Measurements from ENCODE around the gene FOXP3. TPM values are rescaled to one million over a fixed set of nuclear protein-coding genes. Genes with fewer than 3 reads are reported as not detected.

Gene FOXP3
- total RNA-seq, 1 experiment from 2014 or later = not detected

DNA sequence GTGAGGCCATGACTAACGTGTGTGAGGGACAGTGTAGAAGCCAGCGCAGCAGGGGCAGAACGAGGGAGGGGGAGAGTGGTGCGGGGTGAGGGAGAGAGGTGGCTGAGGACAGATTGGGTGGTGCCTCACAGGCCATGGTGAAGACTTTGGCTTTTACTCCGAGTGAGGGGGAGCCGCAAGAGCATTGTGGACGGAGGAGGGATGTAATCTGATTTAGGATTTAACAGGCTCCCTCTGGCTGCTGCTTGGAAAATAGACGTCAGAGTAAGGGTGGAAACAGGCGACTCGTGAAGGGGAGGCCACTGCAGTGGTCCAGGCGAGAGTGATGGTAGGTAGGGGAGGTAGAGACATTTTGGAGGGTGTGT lies 18.1 kb upstream of the FOXP3 start:
- Histone ChIP-seq H3K4me1 (ENCODE audit: insufficient read depth, low read length, poor library complexity, severe bottlenecking) (no peaks in the 10 kb centered on the region), H3K27ac (ENCODE audit: low read depth, low read length, poor library complexity, severe bottlenecking) (no peak overlapping the region), H3K4me3 (ENCODE audit: low read depth, low read length, poor library complexity, severe bottlenecking) (no peak overlapping the region), H3K9me3 (ENCODE audit: low read depth, low read length, poor library complexity, severe bottlenecking) (no peaks in the 10 kb centered on the region), H3K36me3 (ENCODE audit: insufficient read depth, low read length, poor library complexity, severe bottlenecking) (no peaks in the 10 kb centered on the region), H3K27me3 (replicated peaks; ENCODE audit: insufficient read depth, low read depth, low read length, poor library complexity) (no peaks in the 10 kb centered on the region)
- ChIA-PET CTCF (interaction anchor here (0.7 to 1.0 kb wide), 2 partner anchors 13 to 127 kb away, joined by 3 read pairs; no protein-coding TSS in a partner anchor), POLR2A (ENCODE audit: low non-redundant PET) (no interaction called here)
- BruUV-seq (replicated peaks) = no TSS peak
- peak; percentile 35 for DNase-seq (ENCODE audit: low spot score)
- intact Hi-C loops (cut with micrococcal nuclease; ENCODE audit: unreplicated experiment) = no loop called here
- TF ChIP-seq, protein P1, sequence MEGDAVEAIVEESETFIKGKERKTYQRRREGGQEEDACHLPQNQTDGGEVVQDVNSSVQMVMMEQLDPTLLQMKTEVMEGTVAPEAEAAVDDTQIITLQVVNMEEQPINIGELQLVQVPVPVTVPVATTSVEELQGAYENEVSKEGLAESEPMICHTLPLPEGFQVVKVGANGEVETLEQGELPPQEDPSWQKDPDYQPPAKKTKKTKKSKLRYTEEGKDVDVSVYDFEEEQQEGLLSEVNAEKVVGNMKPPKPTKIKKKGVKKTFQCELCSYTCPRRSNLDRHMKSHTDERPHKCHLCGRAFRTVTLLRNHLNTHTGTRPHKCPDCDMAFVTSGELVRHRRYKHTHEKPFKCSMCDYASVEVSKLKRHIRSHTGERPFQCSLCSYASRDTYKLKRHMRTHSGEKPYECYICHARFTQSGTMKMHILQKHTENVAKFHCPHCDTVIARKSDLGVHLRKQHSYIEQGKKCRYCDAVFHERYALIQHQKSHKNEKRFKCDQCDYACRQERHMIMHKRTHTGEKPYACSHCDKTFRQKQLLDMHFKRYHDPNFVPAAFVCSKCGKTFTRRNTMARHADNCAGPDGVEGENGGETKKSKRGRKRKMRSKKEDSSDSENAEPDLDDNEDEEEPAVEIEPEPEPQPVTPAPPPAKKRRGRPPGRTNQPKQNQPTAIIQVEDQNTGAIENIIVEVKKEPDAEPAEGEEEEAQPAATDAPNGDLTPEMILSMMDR (conservative IDR thresholded peaks at IDR 0.05; ENCODE audit: low read depth, low read length) = peak; percentile 49
- TF ChIP-seq EZH2 (IDR thresholded peaks at IDR 0.05; ENCODE audit: borderline replicate concordance, low read depth, low read length, poor library complexity, severe bottlenecking) = no peak

DNA sequence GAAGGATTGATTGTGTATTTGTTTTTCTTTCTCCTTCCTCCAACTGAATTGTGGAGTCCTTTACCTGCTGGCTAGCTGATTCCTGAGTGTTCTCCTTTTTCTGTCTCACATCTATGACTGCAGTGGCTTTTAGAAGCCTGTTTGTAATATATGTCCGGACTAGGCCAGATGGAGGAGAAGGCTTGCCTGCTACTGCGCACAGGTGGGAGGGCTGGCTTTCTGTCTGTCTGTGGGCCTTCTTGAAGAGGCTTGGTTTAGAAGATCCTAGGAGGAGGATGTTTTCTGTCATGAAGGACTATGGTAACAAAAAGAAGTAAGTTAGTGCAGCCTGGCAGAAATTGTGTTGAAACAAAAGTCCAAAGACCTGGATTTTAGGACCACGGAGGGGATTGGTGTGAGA lies 13.6 kb upstream of the FOXP3 start:
- no peak overlapping the region for H3K27ac ChIP-seq (ENCODE audit: low read depth, low read length, poor library complexity, severe bottlenecking)
- H3K27me3 ChIP-seq (replicated peaks; ENCODE audit: insufficient read depth, low read depth, low read length, poor library complexity) = no peaks in the 10 kb centered on the region
- H3K4me1 ChIP-seq (ENCODE audit: insufficient read depth, low read length, poor library complexity, severe bottlenecking) = no peaks in the 10 kb centered on the region
- no TSS peak for BruUV-seq (replicated peaks)
- intact Hi-C loops (cut with micrococcal nuclease; ENCODE audit: unreplicated experiment) = no loop called here
- H3K4me3 ChIP-seq (ENCODE audit: low read depth, low read length, poor library complexity, severe bottlenecking) = no peak overlapping the region
- ChIA-PET CTCF (no interaction called here), POLR2A (ENCODE audit: low non-redundant PET) (no interaction called here)
- H3K36me3 ChIP-seq (ENCODE audit: insufficient read depth, low read length, poor library complexity, severe bottlenecking) = no peaks in the 10 kb centered on the region
- TF ChIP-seq, protein P1 (conservative IDR thresholded peaks at IDR 0.05; ENCODE audit: low read depth, low read length) = no peak
- no peak for TF ChIP-seq EZH2 (IDR thresholded peaks at IDR 0.05; ENCODE audit: borderline replicate concordance, low read depth, low read length, poor library complexity, severe bottlenecking)
- DNase-seq (ENCODE audit: low spot score) = no peak
- no peaks in the 10 kb centered on the region for H3K9me3 ChIP-seq (ENCODE audit: low read depth, low read length, poor library complexity, severe bottlenecking)

DNA sequence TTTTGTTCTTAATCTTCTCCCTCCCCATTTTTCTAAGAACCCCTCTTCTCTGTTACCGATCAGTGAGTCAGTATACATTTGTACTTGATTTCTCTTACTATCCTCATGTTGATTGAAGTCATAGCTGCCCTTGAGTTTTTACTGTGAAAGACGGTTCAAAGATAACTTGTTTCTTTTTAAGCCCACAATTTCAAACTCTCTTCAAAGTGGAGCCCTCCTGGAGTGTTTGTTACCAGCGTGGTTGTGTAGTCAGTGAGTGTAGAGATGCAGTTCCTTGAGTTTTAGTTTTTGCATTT lies 13.0 kb upstream of the FOXP3 start:
- no peaks in the 10 kb centered on the region for H3K9me3 ChIP-seq (ENCODE audit: low read depth, low read length, poor library complexity, severe bottlenecking)
- no TSS peak for BruUV-seq (replicated peaks)
- H3K36me3 ChIP-seq (ENCODE audit: insufficient read depth, low read length, poor library complexity, severe bottlenecking) = no peaks in the 10 kb centered on the region
- H3K27me3 ChIP-seq (replicated peaks; ENCODE audit: insufficient read depth, low read depth, low read length, poor library complexity) = no peaks in the 10 kb centered on the region
- intact Hi-C loops (cut with micrococcal nuclease; ENCODE audit: unreplicated experiment) = no loop called here
- TF ChIP-seq, protein P1 (conservative IDR thresholded peaks at IDR 0.05; ENCODE audit: low read depth, low read length) = no peak
- TF ChIP-seq EZH2 (IDR thresholded peaks at IDR 0.05; ENCODE audit: borderline replicate concordance, low read depth, low read length, poor library complexity, severe bottlenecking) = no peak
- ChIA-PET CTCF (no interaction called here), POLR2A (ENCODE audit: low non-redundant PET) (no interaction called here)
- DNase-seq (ENCODE audit: low spot score) = no peak
- no peaks in the 10 kb centered on the region for H3K4me1 ChIP-seq (ENCODE audit: insufficient read depth, low read length, poor library complexity, severe bottlenecking)
- H3K27ac ChIP-seq (ENCODE audit: low read depth, low read length, poor library complexity, severe bottlenecking) = no peak overlapping the region
- H3K4me3 ChIP-seq (ENCODE audit: low read depth, low read length, poor library complexity, severe bottlenecking) = no peak overlapping the region

Measured in A673 (cell line).